HuH-7.5 (cell line): Measurements from ENCODE around the gene RNU1-3.
A peak's percentile ranks its signal among the peaks of the same experiment; 100 is the strongest.
"Not testable (repeated sequence)": the region's sequence is repeated elsewhere in the genome, so short reads cannot be mapped to it uniquely, and the experiment has no call there.

Experiments
- DNase-seq: peaks from one replicate; pipeline ENCODE4 v3.0.0; 2011; ENCODE audit warnings: low spot score

RNU1-3 gene

DNA sequence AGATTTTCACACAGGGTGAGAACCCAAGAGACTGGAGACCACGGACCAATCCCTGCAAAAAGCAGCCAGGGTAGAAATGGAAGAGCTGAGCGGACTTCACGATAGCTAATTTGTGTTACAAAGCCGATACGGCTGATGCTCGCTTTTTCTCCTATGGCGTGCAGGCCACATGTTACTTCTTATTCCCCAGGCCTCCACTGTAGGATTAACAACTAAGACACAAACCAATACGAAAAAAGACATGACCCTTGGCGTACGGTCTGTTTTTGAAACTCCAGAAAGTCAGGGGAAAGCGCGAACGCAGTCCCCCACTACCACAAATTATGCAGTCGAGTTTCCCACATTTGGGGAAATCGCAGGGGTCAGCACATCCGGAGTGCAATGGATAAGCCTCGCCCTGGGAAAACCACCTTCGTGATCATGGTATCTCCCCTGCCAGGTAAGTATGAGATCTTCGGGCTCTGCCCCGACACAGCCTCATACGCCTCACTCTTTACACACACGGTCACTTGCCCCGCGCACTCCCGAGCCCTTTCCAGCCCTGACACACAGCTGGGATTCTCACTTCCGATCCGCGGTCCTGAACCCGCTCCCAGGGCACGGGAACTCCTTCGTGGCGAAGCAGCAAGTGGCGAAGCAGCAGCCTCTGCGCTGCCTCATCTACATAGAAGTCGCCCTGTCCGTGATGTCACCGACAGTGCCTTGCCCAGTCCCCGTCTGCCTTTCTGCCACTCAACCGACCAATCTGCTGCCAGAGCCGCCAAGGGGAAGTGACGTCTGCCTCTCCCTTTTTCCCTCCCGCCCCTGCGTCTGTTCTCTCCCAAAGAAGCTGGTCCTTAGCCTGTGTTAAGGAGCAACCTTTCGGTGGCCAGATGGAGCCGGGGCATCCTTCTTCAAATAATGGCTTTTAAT lies at the start of gene RNU1-3:
RNU1-3 (minus strand) TSS at position 447 of the 912 bp plus-strand sequence.
- not testable (repeated sequence) for DNase-seq

GRCh38 chr1:16713480-16713879 lies 46.7 kb upstream of the RNU1-3 start:
- DNase-seq, result not testable (repeated sequence)

DNA sequence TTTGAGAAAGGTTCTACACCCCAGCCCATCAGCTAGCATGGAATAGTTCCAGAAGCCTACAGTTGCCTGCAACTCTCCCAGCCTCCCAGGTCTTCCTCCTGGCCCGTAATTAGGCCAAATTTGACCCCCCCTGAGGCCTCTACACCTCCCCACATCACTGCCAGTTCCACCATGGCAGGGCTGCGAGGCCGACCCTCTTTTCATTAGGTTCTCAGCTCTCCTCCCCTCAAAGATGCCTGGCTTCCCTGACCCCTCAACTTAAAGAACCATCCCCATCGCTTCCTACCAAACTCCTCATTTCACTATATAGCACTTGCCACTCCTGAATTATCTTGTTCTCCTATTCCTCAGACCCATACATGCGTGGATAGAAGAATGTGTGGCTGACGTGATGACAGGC lies 46.2 kb upstream of the RNU1-3 start:
- DNase-seq, result not testable (repeated sequence)

DNA sequence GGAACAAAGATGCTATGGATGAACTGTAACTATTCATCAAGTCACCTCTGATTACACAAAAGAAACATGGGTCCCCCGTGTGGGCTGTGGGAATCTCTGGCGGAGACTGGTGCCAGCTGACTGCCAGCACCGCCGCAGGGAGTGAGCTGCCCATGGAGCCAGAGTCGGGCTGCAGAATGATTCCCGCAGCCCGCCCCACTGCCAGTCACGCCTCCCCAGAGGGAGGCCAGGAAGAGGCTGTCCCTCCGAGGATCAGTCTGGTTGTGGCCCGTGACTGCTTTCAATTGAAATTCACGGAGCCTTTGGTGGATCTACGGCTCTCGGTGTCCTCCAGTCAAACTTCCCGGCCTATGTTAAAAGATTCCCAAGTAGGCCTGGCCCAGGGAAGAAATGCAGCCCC lies 45.8 kb upstream of the RNU1-3 start:
- not testable (repeated sequence) for DNase-seq

GRCh38 chr1:16712131-16712530 lies 45.4 kb upstream of the RNU1-3 start:
- DNase-seq, result not testable (repeated sequence)

DNA sequence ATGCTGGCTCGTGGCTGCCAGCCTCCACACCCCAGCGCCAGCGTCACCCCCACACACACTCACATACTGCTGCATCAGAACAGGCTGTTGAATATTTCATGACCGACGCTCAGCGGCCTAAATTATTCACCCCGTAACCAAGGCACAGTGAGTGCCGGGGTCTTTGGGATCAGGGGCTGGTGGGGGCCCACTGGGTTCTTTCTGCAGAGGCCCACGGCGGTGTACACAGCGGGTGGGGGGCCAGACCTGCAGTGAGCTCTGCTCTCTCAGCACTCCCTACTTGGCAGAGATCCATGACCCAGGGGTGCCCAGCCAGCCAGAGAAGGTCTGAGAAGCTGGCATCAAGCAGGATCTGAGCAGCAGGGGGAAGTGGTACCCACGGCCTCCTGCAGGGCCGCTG lies 43.9 kb upstream of the RNU1-3 start:
- DNase-seq, result not testable (repeated sequence)

DNA sequence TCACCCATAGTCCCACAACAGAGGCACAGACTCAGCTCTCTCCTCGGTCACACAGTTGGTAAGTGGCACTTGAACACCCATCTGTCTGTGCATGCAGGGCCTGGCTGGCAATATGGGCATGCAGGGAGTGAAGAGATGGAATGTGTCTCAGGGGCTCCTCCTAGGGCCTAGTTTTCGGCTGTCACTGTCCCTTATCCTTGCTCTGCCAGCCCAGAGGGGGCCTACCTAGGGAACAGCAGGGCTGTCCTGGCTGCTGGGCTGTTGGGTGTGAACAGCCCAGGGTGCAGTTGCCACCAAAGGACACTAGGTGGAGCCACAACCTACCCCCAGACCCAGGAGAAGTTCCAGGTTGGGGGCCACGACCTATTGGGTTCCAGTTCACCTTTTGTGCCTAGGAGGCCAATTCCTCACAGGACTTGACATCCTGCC lies 42.9 kb upstream of the RNU1-3 start:
- DNase-seq, result not testable (repeated sequence)

GRCh38 chr1:16708704-16709103 lies 42.0 kb upstream of the RNU1-3 start:
- DNase-seq, result not testable (repeated sequence)

- peak; percentile 24 for DNase-seq
Measured at GRCh38 chr1:16707130-16708093, 40.7 kb upstream of the RNU1-3 start.

DNA sequence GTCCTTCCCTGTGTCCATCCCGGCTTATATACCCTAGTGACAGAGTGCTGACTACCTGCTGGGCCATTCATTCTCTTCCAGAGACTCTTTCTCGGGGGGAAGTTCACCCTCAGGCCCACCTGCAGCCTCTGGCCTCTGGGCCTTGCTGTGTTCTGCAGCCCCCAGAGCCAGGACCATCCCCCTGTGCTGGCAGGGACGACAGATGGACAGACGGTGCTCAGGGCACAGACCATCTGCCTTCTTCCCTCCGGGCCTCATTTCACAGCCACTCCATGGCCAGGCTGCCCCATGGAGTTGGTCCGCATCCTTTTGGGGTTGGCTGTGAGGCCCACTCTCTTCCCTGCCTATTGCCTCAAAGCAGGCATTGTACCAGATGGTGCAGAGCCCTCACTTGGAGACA lies 39.6 kb upstream of the RNU1-3 start:
- DNase-seq, result not testable (repeated sequence)

GRCh38 chr1:16704502-16705100 lies 37.9 kb upstream of the RNU1-3 start:
- not testable (repeated sequence) for DNase-seq

- not testable (repeated sequence) for DNase-seq
Measured at GRCh38 chr1:16704076-16704475, 37.3 kb upstream of the RNU1-3 start.

GRCh38 chr1:16703602-16704001 lies 36.9 kb upstream of the RNU1-3 start:
- not testable (repeated sequence) for DNase-seq

- not testable (repeated sequence) for DNase-seq
Measured at GRCh38 chr1:16703141-16703540, 36.4 kb upstream of the RNU1-3 start.

DNA sequence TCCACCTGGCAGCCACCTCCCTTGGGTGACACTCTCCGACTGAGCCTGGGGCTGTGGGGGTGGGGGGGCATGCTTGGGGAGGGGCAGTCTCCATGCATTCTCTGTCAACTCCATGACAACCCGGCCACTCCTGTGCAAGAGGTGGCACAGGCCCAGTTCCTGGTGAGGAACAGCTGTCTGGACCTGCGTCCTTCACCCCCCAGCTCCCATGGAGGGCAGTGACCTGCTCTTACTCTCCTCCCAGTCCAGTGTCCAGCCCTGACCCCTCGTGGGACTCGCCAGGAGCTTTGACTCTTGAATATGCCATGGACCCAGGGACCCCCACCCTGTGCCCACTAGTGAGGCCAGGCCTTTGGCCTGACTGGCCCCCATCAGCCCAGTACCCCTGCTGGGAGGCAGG lies 35.5 kb upstream of the RNU1-3 start:
- not testable (repeated sequence) for DNase-seq

- DNase-seq, result not testable (repeated sequence)
Measured at GRCh38 chr1:16701189-16701588, 34.4 kb upstream of the RNU1-3 start.

DNA sequence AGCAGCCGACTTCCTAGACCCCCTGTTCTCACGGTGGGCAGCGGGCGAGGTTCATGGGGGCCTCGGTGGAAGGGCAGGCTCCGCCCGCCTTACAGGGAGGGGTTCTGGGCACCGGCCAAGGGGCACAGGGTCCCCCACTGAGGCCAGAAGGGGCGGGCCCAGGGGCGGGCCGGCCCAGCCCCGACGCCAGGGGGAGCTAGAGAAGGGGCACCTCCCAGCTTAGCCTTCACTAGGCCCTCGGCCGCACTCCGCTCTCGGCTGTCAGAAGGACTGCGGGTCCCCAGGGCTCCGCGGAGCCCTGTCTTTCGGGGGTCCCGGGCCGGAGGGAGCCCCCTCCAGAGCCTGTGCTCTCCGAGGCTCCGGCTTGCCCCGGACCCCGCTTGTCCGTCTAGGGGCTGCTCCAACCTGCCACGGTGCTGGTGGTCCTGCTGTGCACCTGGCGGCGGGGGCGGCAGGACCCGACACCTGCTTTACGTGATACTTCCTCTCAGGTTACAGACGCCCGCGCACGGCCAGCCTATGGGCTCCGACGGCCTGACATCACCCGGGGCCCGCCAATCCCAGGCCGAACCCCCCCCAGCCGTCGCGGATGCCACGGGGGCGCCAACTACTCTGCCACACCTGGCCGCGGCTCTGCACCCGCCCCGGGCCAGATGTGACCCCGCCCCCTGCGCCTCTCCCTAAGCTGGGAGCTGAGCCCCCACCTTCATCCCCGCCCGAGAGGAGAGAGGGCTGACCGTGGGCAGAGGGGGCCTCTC lies 33.6 kb upstream of the RNU1-3 start:
- not testable (repeated sequence) for DNase-seq

DNA sequence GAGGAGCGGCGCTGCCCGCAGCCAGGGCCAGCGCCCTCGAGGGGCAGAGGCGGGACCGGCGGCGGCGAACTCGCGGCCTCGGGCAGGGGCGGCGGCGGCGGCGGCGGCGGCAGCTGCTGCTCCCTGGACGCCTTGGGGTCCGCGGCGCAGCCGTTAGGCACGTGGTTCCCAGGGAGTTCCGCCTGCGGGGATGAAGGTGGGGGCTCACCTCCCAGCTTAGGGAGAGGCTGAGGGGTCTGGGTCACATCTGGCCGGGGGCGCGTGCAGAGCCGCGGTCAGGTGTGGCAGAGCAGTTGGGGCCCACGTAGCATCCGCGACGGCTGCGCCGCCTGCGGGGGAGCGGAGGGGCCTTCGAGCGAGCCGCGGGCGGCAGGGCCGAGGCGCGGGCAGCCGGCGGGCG lies 32.7 kb upstream of the RNU1-3 start:
- DNase-seq, result not testable (repeated sequence)

DNA sequence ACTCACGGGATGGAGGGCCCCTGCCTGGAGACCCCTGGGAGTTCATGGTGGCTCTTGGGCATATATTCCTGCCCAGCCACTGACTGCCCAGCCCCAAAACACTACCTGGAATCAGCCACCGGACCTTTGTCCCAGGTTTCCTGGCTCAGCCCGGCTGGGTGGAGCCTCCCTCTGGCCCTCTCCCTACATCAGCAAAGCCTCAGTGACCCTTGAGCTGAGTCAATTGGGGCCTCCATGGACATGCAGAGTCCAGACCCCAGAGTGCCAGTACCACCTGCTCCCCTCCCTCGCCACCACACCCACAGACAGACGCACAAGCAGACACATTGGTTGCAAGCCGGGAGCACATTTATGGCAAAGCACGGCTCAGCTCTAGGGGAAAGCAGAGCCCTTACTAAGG lies 30.4 kb upstream of the RNU1-3 start:
- not testable (repeated sequence) for DNase-seq

- not testable (repeated sequence) for DNase-seq
Measured at GRCh38 chr1:16696507-16697150, 29.9 kb upstream of the RNU1-3 start.

GRCh38 chr1:16694308-16694702 lies 27.6 kb upstream of the RNU1-3 start:
- DNase-seq, result not testable (repeated sequence)
